ENCODE data around the gene FEM1A. TPM values are rescaled to one million over a fixed set of nuclear protein-coding genes. Genes with fewer than 3 reads are reported as not detected.
"Not testable (repeated sequence)": the region's sequence is repeated elsewhere in the genome, so short reads cannot be mapped to it uniquely, and the experiment has no call there.

Gene FEM1A
- total RNA-seq, 1 experiment from 2014 or later = 17.7 TPM

DNA sequence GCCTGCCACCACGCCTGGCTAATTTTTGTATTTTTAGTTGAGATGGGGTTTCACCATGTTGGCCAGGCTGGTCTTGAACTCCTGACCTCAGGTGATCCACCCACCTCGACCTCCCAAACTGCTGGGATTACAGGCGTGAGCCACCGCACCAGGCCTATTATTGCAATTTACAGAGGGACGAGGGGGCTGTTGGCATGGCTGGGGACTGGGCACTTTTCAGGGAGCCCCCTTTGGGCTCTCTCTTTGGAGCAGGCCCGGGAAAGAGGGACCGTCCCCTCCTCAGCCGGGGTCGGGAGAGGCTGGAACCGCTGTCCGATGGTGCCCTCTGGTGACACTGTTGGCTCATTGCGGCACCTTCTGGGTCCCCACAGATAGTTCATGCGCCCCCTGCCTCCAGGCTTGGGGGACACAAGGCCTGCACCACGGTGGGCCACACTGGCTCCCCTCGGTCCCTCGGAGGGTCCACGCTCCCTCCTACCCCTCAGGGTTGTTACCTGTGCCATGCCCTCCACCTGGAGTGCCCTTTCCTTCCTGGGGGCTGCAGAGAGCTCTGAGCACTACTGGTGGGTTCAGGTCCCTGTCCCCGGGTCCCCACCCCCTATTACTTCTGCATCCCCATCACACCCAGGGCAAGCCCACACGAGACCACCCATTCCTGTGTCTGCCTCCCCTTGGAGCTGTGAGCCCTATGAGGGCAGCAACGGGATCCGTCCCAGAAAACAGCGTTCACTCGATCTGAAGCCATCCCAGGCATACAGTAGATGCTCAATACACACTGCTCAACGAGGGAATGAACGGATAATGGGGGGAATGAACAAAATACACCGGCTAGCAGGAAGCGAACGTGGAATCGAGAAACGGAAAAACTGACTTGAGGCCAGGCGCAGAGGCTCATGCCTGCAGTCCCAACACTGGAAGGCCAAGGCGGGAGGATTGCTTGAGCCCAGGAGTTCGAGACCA lies 12.5 kb downstream of the FEM1A start:
- BruUV-seq (replicated peaks) = no TSS peak
- Histone ChIP-seq H3K36me3 (ENCODE audit: control insufficient read depth in 1 of 2, insufficient read depth in 2 of 2, low read length in 2 of 2) (no peaks in the 10 kb centered on the region), H3K4me2 (ENCODE audit: low read length) (peak overlapping the region; percentile 55), H3K9me2 (ENCODE audit: insufficient read depth) (no peaks in the 10 kb centered on the region), H3K27me3 (ENCODE audit: insufficient read depth, low read length) (no peaks in the 10 kb centered on the region), H3K4me1 (ENCODE audit: control insufficient read depth in 1 of 2, insufficient read depth in 2 of 2, low read length in 2 of 2) (peaks cover 0 to 6% of the 10 kb centered on the region in 2 experiments; a peak in 1 of 4 replicates), H4K20me1 (ENCODE audit: insufficient read depth) (no peaks in the 10 kb centered on the region), H3K9ac (ENCODE audit: low read length) (no peak overlapping the region), H3K9me3 (ENCODE audit: control insufficient read depth in 1 of 2, insufficient read depth in 1 of 2, low read depth in 1 of 2, low read length in 2 of 2) (no peaks in the 10 kb centered on the region), H3K4me3 (replicated peaks in 1 of 2; ENCODE audit: low read depth in 1 of 2, low read length in 2 of 2) (no peak overlapping the region), H3K27ac (ENCODE audit: low read depth, low read length) (no peak overlapping the region), H2AFZ (ENCODE audit: low read depth, low read length, poor library complexity, severe bottlenecking) (peak overlapping the region; percentile 16), H3K79me2 (ENCODE audit: insufficient read depth, low read length) (no peaks in the 10 kb centered on the region)
- RAD21 ChIA-PET (ENCODE audit: low non-redundant PET in 1 of 2, low total read pairs in 2 of 2, uncharacterized antibody in 2 of 2, unreplicated experiment in 2 of 2) = no interaction called here
- POLR2A ChIA-PET = no interaction called here
- TF ChIP-seq, protein P1, sequence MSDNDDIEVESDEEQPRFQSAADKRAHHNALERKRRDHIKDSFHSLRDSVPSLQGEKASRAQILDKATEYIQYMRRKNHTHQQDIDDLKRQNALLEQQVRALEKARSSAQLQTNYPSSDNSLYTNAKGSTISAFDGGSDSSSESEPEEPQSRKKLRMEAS (IDR thresholded peaks at IDR 0.05) = no peak
- no peak for TF ChIP-seq ZFX (IDR thresholded peaks at IDR 0.05)
- no peak for TF ChIP-seq POLR2A (IDR thresholded peaks at IDR 0.05; ENCODE audit: borderline replicate concordance, extremely low read depth, insufficient read depth, insufficient read length)
- TF ChIP-seq, protein P2, sequence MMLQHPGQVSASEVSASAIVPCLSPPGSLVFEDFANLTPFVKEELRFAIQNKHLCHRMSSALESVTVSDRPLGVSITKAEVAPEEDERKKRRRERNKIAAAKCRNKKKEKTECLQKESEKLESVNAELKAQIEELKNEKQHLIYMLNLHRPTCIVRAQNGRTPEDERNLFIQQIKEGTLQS (IDR thresholded peaks at IDR 0.05) = no peak
- TF ChIP-seq RAD21 (IDR thresholded peaks at IDR 0.05; ENCODE audit: low read depth) = peak; percentile 92
- TF ChIP-seq POLR2AphosphoS5 (IDR thresholded peaks at IDR 0.05; ENCODE audit: low read depth, low read length) = 0 out of 2 replicates have a peak, but pooled peaks have one; percentile 11
- TF ChIP-seq, protein P3, sequence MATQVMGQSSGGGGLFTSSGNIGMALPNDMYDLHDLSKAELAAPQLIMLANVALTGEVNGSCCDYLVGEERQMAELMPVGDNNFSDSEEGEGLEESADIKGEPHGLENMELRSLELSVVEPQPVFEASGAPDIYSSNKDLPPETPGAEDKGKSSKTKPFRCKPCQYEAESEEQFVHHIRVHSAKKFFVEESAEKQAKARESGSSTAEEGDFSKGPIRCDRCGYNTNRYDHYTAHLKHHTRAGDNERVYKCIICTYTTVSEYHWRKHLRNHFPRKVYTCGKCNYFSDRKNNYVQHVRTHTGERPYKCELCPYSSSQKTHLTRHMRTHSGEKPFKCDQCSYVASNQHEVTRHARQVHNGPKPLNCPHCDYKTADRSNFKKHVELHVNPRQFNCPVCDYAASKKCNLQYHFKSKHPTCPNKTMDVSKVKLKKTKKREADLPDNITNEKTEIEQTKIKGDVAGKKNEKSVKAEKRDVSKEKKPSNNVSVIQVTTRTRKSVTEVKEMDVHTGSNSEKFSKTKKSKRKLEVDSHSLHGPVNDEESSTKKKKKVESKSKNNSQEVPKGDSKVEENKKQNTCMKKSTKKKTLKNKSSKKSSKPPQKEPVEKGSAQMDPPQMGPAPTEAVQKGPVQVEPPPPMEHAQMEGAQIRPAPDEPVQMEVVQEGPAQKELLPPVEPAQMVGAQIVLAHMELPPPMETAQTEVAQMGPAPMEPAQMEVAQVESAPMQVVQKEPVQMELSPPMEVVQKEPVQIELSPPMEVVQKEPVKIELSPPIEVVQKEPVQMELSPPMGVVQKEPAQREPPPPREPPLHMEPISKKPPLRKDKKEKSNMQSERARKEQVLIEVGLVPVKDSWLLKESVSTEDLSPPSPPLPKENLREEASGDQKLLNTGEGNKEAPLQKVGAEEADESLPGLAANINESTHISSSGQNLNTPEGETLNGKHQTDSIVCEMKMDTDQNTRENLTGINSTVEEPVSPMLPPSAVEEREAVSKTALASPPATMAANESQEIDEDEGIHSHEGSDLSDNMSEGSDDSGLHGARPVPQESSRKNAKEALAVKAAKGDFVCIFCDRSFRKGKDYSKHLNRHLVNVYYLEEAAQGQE (IDR thresholded peaks at IDR 0.05; ENCODE audit: low read depth) = no peak
- TF ChIP-seq, protein P4, sequence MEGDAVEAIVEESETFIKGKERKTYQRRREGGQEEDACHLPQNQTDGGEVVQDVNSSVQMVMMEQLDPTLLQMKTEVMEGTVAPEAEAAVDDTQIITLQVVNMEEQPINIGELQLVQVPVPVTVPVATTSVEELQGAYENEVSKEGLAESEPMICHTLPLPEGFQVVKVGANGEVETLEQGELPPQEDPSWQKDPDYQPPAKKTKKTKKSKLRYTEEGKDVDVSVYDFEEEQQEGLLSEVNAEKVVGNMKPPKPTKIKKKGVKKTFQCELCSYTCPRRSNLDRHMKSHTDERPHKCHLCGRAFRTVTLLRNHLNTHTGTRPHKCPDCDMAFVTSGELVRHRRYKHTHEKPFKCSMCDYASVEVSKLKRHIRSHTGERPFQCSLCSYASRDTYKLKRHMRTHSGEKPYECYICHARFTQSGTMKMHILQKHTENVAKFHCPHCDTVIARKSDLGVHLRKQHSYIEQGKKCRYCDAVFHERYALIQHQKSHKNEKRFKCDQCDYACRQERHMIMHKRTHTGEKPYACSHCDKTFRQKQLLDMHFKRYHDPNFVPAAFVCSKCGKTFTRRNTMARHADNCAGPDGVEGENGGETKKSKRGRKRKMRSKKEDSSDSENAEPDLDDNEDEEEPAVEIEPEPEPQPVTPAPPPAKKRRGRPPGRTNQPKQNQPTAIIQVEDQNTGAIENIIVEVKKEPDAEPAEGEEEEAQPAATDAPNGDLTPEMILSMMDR (IDR thresholded peaks at IDR 0.05 in 2 of 3, conservative IDR thresholded peaks at IDR 0.05 in 1 of 3; ENCODE audit: borderline replicate concordance in 1 of 3, insufficient read depth in 1 of 3, low read depth in 2 of 3, low read length in 2 of 3) = peak; percentile 89 to 99 (median 90)
- ATAC-seq (peak; percentile 91), DNase-seq (ENCODE audit: low read depth, low spot score) (peak; percentile 41)
- intact Hi-C loops (cut with micrococcal nuclease) = loop anchor here (1.0 to 10.0 kb wide), 2 partner anchors 72 to 229 kb away; no protein-coding TSS in a partner anchor
- CTCF ChIA-PET = interaction anchor here (1.5 to 1.6 kb wide), 2 partner anchors 71 to 74 kb away, joined by 4 to 6 read pairs; no protein-coding TSS in a partner anchor

DNA sequence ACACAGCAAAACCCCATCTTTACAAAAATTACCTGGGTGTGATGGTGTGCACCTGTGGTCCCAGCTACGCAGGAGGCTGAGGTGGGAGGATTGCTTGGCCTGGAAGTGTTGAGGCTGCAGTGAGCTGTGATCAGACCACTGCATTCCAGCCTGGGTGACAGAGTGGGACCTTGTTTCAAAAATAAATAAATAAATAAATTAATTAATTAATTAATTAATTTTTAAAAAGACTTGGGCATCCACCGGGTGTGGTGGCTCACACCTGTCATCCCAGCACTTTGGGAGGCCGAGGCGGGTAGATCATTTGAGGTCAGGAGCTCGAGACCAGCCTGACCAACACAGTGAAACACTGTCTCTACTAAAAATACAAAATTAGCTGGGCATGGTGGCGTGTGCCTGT lies 13.6 kb downstream of the FEM1A start:
- H3K36me3 ChIP-seq (ENCODE audit: control insufficient read depth in 1 of 2, insufficient read depth in 2 of 2, low read length in 2 of 2); H3K9me2 ChIP-seq (ENCODE audit: insufficient read depth); H3K4me3 ChIP-seq (replicated peaks in 1 of 2; ENCODE audit: low read depth in 1 of 2, low read length in 2 of 2); H3K9me3 ChIP-seq (ENCODE audit: control insufficient read depth in 1 of 2, insufficient read depth in 1 of 2, low read depth in 1 of 2, low read length in 2 of 2); H3K79me2 ChIP-seq (ENCODE audit: insufficient read depth, low read length); H2AFZ ChIP-seq (ENCODE audit: low read depth, low read length, poor library complexity, severe bottlenecking); ATAC-seq; H3K9ac ChIP-seq (ENCODE audit: low read length); DNase-seq (ENCODE audit: low read depth, low spot score); H3K27me3 ChIP-seq (ENCODE audit: insufficient read depth, low read length); RAD21 ChIA-PET (ENCODE audit: low non-redundant PET in 1 of 2, low total read pairs in 2 of 2, uncharacterized antibody in 2 of 2, unreplicated experiment in 2 of 2); H3K4me2 ChIP-seq (ENCODE audit: low read length); H3K27ac ChIP-seq (ENCODE audit: low read depth, low read length); H4K20me1 ChIP-seq (ENCODE audit: insufficient read depth); BruUV-seq (replicated peaks): not testable (repeated sequence)
- intact Hi-C loops (cut with micrococcal nuclease) = loop anchor here (10.0 kb wide), 1 partner anchor 230 kb away; no protein-coding TSS in a partner anchor
- CTCF ChIA-PET = interaction anchor here (0.6 to 1.6 kb wide), 4 partner anchors 14 to 173 kb away, joined by 3 to 6 read pairs (median 4); partner anchors contain the start of gene FEM1A
- H3K4me1 ChIP-seq (ENCODE audit: control insufficient read depth in 1 of 2, insufficient read depth in 2 of 2, low read length in 2 of 2) = peaks cover 0 to 14% of the 10 kb centered on the region in 2 experiments; a peak in 2 of 4 replicates
- POLR2A ChIA-PET = interaction anchor here (0.7 to 1.0 kb wide), 2 partner anchors 31 to 226 kb away, joined by 3 read pairs; no protein-coding TSS in a partner anchor
